HG02610 (cell line): Measurements from ENCODE around the gene ZNF319.
"Not testable (repeated sequence)": the region's sequence is repeated elsewhere in the genome, so short reads cannot be mapped to it uniquely, and the experiment has no call there.

Source experiments
- ATAC-seq: cut with Tn5 transposase; IDR thresholded peaks from one replicate; pipeline ENCODE4 v1.9.1; 2021; ENCODE audit warnings: mild to moderate bottlenecking, moderate library complexity; ENCODE audit not compliant: unreplicated experiment

The ZNF319 gene

DNA sequence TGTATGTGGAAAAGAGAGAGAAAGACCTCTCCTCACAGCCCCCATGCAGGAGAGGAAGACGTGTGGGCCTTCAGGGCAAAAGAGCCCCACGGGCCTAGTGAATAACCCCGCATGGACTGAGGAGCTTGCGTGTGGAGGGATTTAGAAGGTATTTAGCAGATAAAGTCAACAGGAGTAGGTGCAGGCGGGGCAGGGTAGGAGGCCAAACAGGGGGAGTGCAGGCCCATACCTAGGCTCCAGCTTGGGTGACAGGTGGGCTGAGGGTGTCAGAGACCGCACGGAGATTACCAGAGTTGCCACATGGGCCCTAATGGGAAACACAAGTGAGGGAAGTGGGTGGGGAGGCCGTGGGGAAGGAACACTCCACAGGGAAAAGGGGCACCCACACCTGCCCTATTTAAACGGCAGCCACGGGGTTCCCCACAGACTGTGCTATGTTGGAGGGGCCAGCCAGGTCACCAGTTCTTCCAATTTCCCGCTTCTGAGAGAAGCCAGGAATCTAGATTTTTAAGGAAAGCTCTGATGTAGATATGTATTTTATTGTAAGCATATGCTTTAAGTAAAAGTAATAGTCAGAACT is 21.4 kb downstream of the ZNF319 start:
- ATAC-seq = no peak

DNA sequence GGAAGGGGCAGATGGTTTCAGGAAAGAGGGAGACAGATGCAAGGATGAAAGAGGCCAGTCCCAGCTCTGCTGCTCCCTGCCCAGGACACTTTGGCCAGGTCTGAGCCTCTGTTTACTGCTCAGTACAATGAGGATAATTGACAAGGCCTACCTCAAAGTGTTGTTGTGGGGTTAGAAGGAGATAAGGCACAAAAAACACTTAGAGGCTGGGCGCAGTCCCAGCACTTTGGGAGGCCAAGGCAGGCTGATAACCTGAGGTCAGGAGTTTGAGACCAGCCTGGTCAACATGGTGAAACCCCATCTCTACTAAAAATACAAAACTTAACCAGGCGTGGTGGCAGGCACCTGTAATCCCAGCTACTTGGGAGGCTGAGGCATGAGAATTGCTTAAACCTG is 22.4 kb downstream of the ZNF319 start:
- not testable (repeated sequence) for ATAC-seq

DNA sequence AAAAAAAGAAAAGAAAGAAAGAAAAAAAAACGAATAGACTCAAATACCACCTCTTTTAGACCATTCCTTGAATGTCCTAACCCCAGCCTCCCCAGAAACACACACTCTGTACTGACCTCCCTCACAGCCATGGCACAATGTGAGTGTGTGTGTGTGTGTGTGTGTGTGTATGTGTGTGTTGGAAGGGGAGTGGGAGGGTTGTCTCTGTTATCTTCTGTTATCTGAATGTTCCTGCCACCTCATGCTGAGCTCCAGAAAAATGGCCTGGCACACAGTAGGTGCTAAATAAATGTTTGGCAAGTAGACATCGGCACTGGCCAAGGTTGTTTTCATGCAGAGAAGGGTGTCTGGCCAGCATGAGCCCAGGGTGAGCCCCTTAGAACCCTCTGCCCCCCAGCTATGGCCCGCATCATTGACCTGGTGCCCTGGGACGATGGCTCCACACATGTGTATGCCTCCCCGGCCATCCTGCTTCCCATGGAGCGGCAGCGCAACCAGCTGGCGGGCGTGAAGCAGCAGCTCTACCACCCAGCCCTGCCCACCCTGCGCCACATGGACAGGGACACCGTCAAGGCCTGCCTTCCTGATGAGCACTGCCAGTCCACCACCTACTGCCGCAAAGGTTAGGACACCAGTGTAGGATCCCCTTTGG is 22.9 kb downstream of the ZNF319 start:
- no peak for ATAC-seq

DNA sequence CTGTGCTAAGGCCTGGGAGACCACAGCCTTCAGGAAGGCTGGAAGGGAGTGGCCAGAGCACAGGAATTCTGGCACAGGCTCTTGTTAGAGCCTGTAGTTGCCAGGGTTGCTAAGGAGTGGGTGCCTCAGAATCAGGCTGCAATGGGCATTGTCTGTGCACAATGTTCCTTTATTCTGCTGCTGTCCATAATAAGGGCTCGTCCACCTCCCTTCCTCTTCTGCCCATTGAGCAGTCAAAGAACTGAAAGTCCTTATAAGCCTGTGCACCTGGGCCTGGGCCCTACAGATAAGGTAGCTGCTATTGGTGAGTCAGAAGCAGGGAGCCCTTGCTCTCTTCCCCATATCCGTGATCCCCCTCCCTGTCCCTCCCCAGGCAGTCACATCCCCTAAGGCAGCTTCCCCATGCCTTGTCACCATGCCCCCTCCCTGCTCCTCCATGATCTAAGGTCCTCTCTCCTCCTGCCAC is 24.1 kb downstream of the ZNF319 start:
- no peak for ATAC-seq

DNA sequence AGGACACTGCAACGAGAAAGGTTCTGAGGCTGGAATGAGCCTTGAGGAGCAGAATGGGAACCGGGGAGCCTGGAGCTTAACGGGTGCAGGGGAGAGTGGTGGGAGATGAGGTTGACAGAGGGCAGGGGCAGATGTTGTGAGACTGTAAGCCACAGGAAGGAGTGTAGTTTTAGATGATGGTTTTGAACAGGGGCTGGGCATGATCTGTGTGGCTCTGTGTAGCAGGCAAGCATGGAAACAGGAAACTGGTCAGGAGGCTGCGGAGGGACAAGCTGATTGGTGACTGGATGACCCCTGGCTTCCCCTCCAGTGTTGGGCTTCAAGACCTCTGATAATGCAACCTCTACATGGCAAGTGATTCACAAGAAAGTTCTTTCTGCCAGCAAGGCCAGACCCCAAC is 28.2 kb downstream of the ZNF319 start:
- ATAC-seq = no peak

DNA sequence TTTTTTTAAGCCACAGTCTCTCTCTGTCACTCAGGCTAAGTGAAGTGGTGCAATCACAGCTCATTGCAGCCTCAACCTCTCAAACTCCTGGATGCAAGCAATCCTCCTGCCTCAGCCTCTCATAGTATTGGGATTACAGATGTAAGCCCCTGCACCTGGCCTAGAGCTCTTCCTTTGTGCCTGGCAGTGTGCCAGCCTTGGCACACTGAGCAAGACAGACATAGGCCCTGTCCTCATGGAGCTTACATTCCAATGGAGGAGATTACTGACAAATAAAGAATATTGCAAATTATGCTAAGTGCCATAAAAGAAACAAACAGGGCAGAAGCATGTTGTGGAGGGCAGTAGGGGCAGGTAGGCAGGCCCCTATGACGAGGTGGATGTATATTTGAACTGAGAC is 28.6 kb downstream of the ZNF319 start:
- no peak for ATAC-seq

DNA sequence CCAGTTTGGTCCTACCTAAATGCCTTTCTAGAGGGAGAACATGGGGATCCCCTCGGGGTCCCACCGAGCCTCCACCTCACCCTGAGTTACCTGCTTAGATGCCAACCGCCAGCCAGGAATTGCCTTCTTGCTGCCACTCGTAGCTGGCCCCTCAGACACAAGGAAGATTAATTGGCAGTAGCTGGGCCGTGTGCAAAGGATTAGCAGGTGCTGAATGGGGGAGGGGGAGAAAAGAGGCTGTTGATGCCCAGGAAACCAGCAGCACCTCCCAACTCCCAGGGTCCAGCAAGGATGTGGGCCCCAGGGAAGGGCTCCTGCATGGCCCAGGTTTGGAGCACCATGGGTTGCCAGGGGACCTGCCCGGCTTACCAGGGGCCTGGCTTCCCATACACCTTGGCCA is 29.5 kb downstream of the ZNF319 start, which contains the start of gene CNGB1:
TSS of gene CNGB1 (minus strand) at position 159 of the 400 bp plus-strand sequence. CDS start 3,842 bp downstream, outside the sequence.
- no peak for ATAC-seq

DNA sequence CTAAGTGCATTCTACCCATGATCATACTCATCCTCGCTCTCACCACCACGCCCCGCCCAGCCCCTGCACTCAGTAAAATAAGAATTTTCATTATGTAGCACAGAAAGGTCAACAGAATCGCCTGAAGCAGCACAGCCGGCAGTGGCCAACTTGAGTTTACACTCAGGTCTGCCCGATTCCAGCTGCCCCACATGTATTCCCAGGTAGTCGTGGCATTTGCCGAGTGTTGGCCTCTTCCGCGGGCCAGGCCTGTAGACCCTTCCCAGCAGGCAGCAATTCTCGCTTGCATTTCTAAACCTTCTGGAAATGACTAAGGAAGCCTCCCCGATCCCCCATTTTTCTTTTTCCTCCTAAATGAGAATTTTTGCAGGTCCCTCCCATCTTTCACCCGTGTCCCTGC is 30.2 kb downstream of the ZNF319 start:
- ATAC-seq = no peak

DNA sequence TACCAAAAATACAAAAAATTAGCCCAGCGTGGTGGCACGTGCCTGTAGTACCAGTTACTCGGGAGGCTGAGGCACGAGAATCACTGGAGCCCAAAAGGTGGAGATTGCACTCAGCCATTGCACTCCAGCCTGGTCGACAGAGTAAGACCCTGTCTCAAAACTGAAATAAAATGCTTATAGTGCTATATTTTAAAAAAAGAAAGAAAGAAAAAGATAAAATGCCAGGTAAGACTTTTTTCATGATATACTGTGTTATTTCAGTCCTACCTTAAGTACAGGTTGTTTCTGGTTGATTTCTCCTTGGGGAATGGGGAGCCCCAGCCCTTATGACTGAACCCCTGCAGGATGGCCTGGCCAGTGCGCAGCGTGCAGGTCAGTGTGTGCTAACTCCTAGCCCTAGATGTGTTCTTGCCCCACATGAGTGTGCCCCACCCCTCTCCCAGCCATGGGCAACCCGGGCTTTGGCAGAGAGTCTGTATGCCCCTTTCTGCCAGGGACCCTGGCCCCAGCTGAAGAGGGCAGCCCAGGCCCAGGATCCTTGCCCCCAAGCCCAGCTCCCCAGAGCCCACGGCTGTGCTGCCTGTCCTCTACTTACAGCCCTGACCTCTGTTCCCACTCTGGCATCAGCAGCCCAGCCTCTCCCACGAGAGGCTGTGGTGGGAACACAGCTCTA is 30.9 kb downstream of the ZNF319 start:
- ATAC-seq = no peak

DNA sequence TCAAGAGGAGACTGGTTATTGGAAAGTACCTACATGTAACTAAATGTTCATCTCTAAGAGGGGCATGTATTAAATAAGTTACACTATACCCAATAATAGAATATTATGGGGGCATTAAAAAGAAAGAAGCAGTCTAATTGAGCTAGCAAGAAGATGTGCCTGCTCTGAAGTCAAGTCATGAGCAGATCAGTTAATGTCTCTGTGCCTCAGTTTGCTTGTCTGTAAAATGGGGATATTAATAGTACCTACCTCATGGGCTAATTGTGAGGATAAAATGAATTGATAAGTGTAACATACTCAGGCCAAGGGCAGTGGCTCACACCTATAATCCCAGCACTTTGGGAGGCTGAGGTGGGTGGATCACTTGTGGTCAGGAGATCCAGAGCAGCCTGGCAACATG is 32.6 kb downstream of the ZNF319 start:
- ATAC-seq = no peak

DNA sequence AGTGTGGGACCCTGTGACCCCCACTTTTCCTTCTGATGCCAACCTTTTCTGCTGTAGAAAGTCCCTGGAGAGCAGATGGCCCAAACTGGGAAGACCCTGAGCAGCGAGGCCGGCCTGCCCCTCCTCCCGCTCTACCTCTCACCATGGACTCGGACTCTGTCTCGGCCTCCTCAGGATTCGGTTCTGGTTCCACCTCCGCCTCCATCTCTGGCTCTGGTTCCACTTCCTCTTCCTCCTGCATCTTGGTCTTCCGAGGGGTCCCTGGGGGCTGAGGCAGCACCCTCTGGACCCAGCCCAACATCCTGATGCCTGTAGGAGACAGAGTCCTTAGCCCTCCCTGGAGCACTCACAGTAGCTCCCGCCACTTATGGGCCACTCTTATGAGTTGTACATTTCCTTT is 33.5 kb downstream of the ZNF319 start:
- ATAC-seq = no peak

DNA sequence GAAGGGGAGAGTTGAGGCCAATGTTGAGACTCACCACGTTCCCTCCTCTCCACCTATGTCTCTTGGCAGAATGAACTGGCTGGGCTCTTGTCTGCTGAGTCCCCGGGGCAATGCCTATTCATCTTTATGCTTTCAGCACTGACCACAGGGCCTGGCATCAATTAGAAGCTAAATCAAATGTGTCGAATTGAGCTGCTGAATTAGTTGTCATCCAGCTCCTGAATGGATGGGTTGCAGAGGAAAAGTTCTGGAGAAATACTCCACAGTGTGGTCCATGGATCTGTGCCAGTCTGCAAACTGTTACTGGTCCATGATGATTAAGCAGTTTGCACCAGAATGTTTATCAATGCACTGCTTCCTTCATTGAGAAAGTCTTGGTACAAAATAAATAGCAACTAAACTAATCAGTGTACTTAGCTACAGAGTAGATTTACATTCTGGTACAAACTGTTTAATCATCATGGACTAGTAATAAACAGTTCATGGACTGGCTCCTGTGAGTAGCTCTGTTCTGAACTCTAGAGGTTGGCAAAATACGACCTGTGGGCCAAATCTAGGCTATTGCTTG is 34.2 kb downstream of the ZNF319 start:
- no peak for ATAC-seq

DNA sequence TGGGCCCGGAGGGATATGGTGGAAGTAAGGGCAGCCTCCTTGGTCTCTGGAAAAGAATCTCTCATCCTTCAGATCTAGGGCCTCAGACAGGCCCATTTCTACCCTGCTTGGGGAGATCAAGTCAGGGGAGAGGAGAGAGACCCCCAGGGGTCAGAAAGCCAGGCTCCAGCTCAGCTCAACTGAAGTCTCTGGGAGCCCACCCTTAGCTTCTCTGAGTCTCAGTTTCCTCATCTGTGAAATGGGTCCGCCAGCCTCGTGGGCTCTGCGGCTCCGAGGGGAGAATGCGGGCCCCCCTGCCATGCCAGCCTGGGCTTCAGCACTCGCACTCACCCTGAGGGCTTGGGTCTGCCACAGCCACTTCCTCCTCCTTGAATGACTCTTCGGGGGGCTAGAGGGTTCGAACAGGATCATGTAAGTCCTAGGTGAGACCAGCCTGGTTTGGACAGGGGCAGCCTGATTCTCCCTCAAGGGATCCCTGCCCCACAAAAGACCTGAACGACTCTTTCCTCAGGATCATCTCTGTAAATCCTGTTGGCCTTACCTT is 36.2 kb downstream of the ZNF319 start:
- no peak for ATAC-seq

DNA sequence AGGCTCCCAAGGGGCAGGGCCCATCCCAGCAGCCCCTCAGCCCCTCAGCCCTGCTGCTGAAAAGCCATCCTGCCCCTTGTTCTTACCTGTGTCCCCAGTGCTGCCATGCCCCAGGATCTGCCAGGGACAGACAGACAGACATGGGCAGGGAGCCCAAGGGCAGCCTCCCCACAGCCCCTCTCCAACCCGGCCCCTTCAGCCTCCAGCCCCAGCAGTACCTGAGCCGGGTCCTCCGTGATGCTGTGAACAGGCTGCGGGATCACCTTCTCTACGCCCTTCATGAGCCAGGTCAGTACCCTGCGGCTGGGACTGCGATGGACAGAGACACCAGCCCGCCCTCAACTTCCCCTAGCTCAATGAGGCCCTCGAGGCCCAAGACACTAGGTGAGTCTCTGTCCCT is 37.7 kb downstream of the ZNF319 start:
- ATAC-seq = no peak

DNA sequence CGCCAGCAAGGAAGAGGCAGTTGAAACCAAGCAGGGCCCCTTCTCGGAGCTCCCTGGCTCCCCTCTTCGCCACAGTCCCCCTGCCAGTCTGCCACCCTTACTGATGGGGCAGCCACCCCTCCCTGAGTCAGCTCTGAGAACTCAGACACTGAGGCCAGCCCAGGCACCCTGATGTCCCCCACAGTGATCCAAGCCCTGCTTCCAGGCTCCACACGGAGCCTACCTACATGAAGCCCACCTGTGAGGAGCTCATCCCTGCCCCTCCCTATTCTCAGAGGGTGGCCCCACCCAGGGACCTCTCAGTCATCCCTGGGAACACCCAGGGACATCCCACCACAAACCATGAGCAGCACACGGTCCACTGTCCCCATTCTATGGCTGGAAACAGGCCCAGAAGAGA is 38.4 kb downstream of the ZNF319 start:
- ATAC-seq = no peak

DNA sequence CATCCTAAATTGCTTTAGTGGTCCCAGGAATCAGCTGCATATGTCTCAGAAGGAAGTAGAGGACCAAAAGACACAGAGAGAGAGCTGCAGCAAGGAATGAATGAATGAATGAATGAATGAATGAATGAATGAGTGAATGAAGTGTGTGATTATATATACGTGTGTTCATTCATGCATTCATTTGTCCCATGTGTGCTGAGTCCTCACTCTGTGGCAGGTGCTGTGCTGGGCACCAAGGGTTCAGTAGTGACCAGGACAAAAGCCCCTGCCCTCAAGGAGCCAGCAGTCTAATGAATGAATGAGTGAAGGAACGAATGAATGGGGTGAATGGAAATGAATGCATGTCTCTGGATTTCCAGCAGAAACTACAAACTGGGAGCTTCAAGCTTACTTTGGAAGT is 38.9 kb downstream of the ZNF319 start:
- ATAC-seq = no peak

DNA sequence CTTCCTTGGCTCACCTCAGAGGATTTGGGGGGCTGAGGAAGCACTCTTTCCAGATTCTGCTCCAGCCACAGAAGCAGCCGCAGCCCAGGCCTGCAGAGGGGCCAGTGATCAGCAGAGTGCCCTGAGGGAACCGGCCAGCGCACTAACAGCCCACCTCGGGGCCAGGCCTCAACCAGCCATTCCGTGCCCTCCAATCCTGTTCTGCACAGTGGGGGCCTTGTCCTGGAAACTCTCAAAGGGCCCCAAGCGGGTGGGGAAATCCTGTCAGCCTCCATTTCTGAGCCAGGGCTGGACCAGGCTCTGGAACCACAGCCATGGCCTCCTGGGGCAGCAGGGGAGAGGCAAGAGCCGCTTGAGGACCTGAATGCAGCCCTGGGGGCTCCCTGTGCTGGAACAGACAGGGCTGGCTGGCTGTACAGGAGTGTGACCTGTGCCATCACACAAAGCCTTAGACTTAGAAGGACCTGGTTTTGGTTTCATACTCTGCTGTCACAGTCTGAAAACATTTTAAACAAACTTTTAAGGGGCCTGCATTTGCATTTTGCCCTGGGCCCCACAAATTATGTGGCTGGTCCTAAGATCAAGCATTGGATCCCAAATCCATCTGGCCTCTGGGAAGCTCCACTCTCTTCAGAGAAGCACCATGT is 39.5 kb downstream of the ZNF319 start:
- ATAC-seq = no peak

DNA sequence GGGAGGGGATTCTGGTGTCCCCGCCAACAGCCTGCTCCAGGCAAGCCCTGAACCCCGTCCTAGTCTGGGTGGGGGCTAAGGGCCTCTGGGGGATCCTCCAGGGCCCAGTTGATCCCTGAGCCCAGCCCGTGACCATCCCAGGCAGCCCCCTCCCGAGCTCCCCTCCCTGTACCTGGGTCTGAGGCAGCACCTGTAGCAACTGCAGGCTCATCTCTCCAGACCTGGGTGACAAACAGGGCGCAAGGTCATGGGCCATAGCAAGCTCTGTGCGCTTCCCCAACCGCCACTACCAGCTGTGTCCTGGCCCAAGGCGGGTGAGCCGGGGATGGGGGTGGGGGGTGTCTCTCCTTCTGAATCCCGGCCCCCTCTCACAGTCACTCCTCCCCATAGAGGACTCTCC is 40.2 kb downstream of the ZNF319 start:
- no peak for ATAC-seq

DNA sequence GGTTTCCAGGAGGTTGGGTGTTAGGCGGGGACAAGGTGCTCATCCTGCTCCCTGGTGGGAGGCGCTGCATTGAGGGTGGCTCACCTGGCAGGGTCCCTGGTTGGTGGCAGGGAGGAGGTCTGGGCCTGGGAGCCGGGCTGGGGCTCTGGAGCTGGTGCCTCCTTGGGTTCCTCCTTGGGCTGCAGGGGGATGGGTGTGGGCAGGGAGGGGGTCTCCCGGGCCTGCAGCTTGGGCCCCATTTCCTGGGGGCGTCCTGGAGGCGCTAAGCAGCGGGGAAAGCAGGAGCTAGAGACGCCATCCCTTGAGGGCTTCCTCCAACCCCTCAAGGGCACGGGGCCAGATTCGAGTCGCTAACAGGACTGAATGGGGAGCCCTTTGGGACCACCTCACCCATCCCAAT is 40.7 kb downstream of the ZNF319 start:
- no peak for ATAC-seq

DNA sequence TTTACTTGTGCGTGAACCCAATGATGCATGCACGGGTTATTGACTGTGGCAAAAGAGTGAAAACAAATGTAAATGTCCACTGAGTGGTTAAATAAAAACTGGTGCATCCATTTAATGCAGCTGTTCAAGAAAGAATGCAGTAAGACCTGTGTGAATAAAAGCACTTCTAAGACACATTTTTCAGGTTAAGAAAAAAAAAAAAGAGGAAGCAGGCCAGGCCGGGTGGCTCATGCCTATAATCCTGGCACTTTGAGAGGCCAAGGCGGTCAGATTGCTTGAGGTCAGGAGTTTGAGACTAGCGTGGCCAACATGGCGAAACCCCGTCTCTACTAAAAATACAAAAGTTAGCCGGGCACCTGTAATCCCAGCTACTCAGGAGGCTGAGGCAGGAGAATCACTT is 41.4 kb downstream of the ZNF319 start:
- no peak for ATAC-seq

DNA sequence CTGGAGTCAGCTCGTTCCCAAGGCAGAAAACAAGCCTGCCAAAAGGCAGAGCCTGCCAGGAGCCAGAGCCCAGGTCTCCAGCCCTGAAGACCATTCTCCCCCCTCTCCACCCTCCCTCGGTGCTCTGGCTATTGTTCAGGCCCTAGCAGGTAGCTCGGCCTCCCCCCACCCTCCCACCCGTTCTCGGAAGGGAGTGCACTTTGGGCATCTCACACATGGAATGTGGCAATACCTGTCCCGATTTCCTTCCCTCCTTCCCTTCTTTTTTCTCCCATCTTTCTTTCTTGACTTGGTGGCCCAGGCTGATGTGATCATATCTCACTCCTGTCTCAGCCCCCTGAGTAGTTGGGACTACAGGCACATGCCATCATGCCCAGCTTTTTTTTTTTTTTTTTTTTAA is 41.9 kb downstream of the ZNF319 start:
- no peak for ATAC-seq
